GM23338 (cell line): Measurements from ENCODE around the gene CCDC27. TPM values are rescaled to one million over a fixed set of nuclear protein-coding genes. Genes with fewer than 3 reads are reported as not detected.

Experiments used
- ATAC-seq: fragments of 200-7000 bp; cut with Tn5 transposase; 3 replicates; pipeline ENCODE4 v1.9.1; 2020
- DNase-seq: peaks from one replicate; pipeline ENCODE4 v3.0.0-alpha.2; 2015; ENCODE audit warnings: low spot score
- H2AFZ ChIP-seq: fragments of 200-600 bp; sonication (generic); 2 replicates; pipeline ENCODE4 v1.8.0; 2016; ENCODE audit warnings: antibody characterized with exemption, mild to moderate bottlenecking, moderate library complexity
- H3F3A ChIP-seq: fragments of 200-600 bp; sonication (generic); replicated peaks from 2 replicates; pipeline ENCODE4 v1.8.0; 2017; ENCODE audit warnings: antibody characterized with exemption, mixed run types, low read depth
- H3K27ac ChIP-seq: fragments of 200-600 bp; sonication (generic); 2 replicates; pipeline ENCODE4 v1.6.1; 2016; ENCODE audit warnings: low read depth
- H3K27me3 ChIP-seq: fragments of 200-600 bp; sonication (generic); 2 replicates; pipeline ENCODE4 v1.8.0; 2016; ENCODE audit warnings: mild to moderate bottlenecking, mixed run types, moderate library complexity; ENCODE audit not compliant: insufficient read depth
- H3K36me3 ChIP-seq: fragments of 200-600 bp; sonication (generic); 2 replicates; pipeline ENCODE4 v1.8.0; 2016; ENCODE audit warnings: mild to moderate bottlenecking; ENCODE audit not compliant: insufficient read depth
- H3K4me1 ChIP-seq: fragments of 200-600 bp; sonication (generic); 2 replicates; pipeline ENCODE4 v1.8.0; 2016; ENCODE audit warnings: mild to moderate bottlenecking, moderate library complexity; ENCODE audit not compliant: insufficient read depth
- H3K4me2 ChIP-seq: fragments of 200-600 bp; sonication (generic); 2 replicates; pipeline ENCODE4 v1.7.1; 2017; ENCODE audit warnings: mixed run types
- H3K4me3 ChIP-seq: fragments of 200-600 bp; sonication (generic); 2 replicates; pipeline ENCODE4 v1.6.1; 2016; ENCODE audit warnings: mixed run types
- H3K79me2 ChIP-seq: fragments of 200-600 bp; sonication (generic); replicated peaks from 2 replicates; pipeline ENCODE4 v1.8.0; 2017; ENCODE audit warnings: mild to moderate bottlenecking; ENCODE audit not compliant: insufficient read depth
- H3K9me2 ChIP-seq: fragments of 200-600 bp; sonication (generic); 2 replicates; pipeline ENCODE4 v1.8.0; 2017; ENCODE audit not compliant: insufficient read depth
- H4K20me1 ChIP-seq: fragments of 200-600 bp; sonication (generic); replicated peaks from 2 replicates; pipeline ENCODE4 v1.8.0; 2017; ENCODE audit warnings: mild to moderate bottlenecking; ENCODE audit not compliant: insufficient read depth
- H3K27ac Mint-ChIP-seq: 2 replicates; pipeline ENCODE4 v1.8.0; 2020; ENCODE audit warnings: inconsistent platforms, mild to moderate bottlenecking, moderate library complexity, mixed read lengths
- H3K27me3 Mint-ChIP-seq: 3 replicates; pipeline ENCODE4 v1.8.0; 2022; ENCODE audit warnings: low read depth, mild to moderate bottlenecking, moderate library complexity, mixed read lengths, inconsistent platforms; ENCODE audit not compliant: insufficient read depth, poor library complexity
- H3K36me3 Mint-ChIP-seq: 3 replicates; pipeline ENCODE4 v1.8.0; 2021; ENCODE audit warnings: low read depth, mild to moderate bottlenecking, inconsistent platforms, moderate library complexity, mixed read lengths
- H3K4me1 Mint-ChIP-seq: 3 replicates; pipeline ENCODE4 v1.8.0; 2020; ENCODE audit warnings: mild to moderate bottlenecking, inconsistent platforms, mixed read lengths
- H3K4me3 Mint-ChIP-seq: 3 replicates; pipeline ENCODE4 v1.8.0; 2021; ENCODE audit warnings: moderate library complexity, mild to moderate bottlenecking, inconsistent platforms, mixed read lengths
- H3K9me3 Mint-ChIP-seq: 3 replicates; pipeline ENCODE4 v1.8.0; 2020; ENCODE audit warnings: moderate library complexity, mild to moderate bottlenecking, inconsistent platforms, mixed read lengths
- CREB1 ChIP-seq: fragments of 250-450 bp; sonication (Bioruptor Pico); IDR thresholded peaks from 2 replicates; pipeline ENCODE4 v1.5.0; 2020; ENCODE audit warnings: low read depth, mild to moderate bottlenecking, moderate library complexity
- EZH2 ChIP-seq: fragments of 200-600 bp; sonication (generic); IDR thresholded peaks from one replicate; pipeline ENCODE4 v1.8.0; 2017; ENCODE audit warnings: antibody characterized with exemption, mild to moderate bottlenecking, low read depth; ENCODE audit not compliant: unreplicated experiment
- EZH2phosphoT487 ChIP-seq: fragments of 200-600 bp; sonication (generic); IDR thresholded peaks from one replicate; pipeline ENCODE4 v1.8.1; 2018; ENCODE audit warnings: antibody characterized with exemption; ENCODE audit not compliant: unreplicated experiment
- JUNB ChIP-seq: IDR thresholded peaks from one replicate; pipeline ENCODE4 v1.6.1; 2016; ENCODE audit warnings: antibody characterized with exemption; ENCODE audit not compliant: unreplicated experiment
- NANOG ChIP-seq: IDR thresholded peaks from 2 replicates; pipeline ENCODE4 v1.6.1; 2016; ENCODE audit warnings: antibody characterized with exemption, borderline replicate concordance
- POLR2AphosphoS5 ChIP-seq: IDR thresholded peaks from 2 replicates; pipeline ENCODE4 v1.6.1; 2016; ENCODE audit warnings: antibody characterized with exemption, low read depth
- STAT1 ChIP-seq: IDR thresholded peaks from one replicate; pipeline ENCODE4 v1.6.1; 2016; ENCODE audit warnings: antibody characterized with exemption; ENCODE audit not compliant: unreplicated experiment
- ZNF114 ChIP-seq: fragments of 250-450 bp; sonication (Bioruptor Pico); IDR thresholded peaks from 2 replicates; pipeline ENCODE4 v1.5.0; 2020; ENCODE audit warnings: mild to moderate bottlenecking, moderate library complexity
- ZNF331 ChIP-seq: fragments of 250-450 bp; sonication (Bioruptor Pico); IDR thresholded peaks from 2 replicates; pipeline ENCODE4 v1.5.0; 2020; ENCODE audit warnings: low read depth, mild to moderate bottlenecking, moderate library complexity
- polyA plus RNA-seq: library from polyadenylated mRNA; unstranded; fragments of >200 nt; fragmentation: Nextera tagmentation; extraction: Ambion mirVana; gene quantifications from 2 replicates; pipeline ENCODE4 v1.2.1, GENCODE V29; 2016
- total RNA-seq: library from RNA; depleted of rRNA; stranded (reverse); fragments of >200 nt; shearing (Covaris generic); gene quantifications from 2 replicates; pipeline ENCODE4 v1.2.3, GENCODE V29; 2014
- TF ChIP-seq, protein P1 (sequence below): IDR thresholded peaks from 2 replicates; pipeline ENCODE4 v1.6.1; 2016; ENCODE audit warnings: antibody characterized with exemption
- TF ChIP-seq, protein P2 (sequence below), 2 experiments: fragments of 200-600 bp in 1 of 2; sonication (generic) in 1 of 2; conservative IDR thresholded peaks; 2 replicates each; pipeline versions ENCODE4 v1.5.1 to v1.6.1; 2016 to 2017; ENCODE audit warnings: antibody characterized with exemption in 2 of 2, low read depth in 2 of 2, mild to moderate bottlenecking in 2 of 2, moderate library complexity in 1 of 2
- TF ChIP-seq, protein P3 (sequence below): IDR thresholded peaks from one replicate; pipeline ENCODE4 v1.6.1; 2018; ENCODE audit warnings: antibody characterized with exemption; ENCODE audit not compliant: unreplicated experiment
- TF ChIP-seq, protein P4 (sequence below): fragments of 250-450 bp; sonication (Bioruptor Pico); IDR thresholded peaks from 2 replicates; pipeline ENCODE4 v1.5.0; 2020; ENCODE audit warnings: mild to moderate bottlenecking, moderate library complexity

Gene CCDC27
- total and polyA plus RNA-seq, 2 experiments from 2014 or later: 0.18 to 0.45 TPM

DNA sequence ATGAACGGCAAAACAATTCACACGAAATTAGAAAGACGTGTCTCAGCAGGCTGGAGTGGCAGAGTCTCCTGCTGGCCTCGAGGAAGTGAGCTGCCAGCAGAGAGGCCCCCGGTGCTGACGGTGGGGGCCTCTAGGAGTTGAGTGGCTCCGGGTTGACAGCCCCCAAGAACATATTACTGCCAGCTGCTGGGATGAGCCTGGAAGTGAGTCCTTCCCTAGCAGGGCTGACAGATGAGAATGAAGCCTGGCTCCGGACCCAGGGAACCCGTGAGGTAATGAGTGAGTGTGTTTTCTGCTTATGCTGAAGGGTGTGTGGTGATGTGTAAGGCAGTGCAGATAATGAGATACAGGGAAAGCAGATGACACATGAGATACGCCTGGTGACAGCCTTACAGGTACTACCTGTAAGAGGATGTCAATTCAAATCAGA is 67.5 kb downstream of the CCDC27 start:
- Histone ChIP-seq H3K27me3 (no peaks in the 10 kb centered on the region), H3K4me1 (no peaks in the 10 kb centered on the region), H4K20me1 (no peaks in the 10 kb centered on the region), H2AFZ (no peak overlapping the region), H3F3A (no peaks in the 10 kb centered on the region), H3K27ac (no peak overlapping the region), H3K79me2 (no peaks in the 10 kb centered on the region), H3K4me3 (no peak overlapping the region), H3K36me3 (no peaks in the 10 kb centered on the region), H3K9me2 (no peaks in the 10 kb centered on the region), H3K4me2 (no peak overlapping the region)
- Mint-ChIP-seq H3K4me3 (no peak overlapping the region), H3K27me3 (peaks cover 7% of the 10 kb centered on the region), H3K36me3 (peaks cover 12% of the 10 kb centered on the region), H3K27ac (no peak overlapping the region), H3K9me3 (no peaks in the 10 kb centered on the region), H3K4me1 (no peaks in the 10 kb centered on the region; the same call in 2 of the 3 replicates)
- no peak for DNase-seq
- ATAC-seq: no peak
- TF ChIP-seq, protein P1, sequence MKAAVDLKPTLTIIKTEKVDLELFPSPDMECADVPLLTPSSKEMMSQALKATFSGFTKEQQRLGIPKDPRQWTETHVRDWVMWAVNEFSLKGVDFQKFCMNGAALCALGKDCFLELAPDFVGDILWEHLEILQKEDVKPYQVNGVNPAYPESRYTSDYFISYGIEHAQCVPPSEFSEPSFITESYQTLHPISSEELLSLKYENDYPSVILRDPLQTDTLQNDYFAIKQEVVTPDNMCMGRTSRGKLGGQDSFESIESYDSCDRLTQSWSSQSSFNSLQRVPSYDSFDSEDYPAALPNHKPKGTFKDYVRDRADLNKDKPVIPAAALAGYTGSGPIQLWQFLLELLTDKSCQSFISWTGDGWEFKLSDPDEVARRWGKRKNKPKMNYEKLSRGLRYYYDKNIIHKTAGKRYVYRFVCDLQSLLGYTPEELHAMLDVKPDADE: no peak
- no peak for TF ChIP-seq CREB1
- TF ChIP-seq EZH2phosphoT487: no peak
- no peak for TF ChIP-seq POLR2AphosphoS5
- no peak for TF ChIP-seq STAT1
- no peak for TF ChIP-seq EZH2
- TF ChIP-seq, protein P2, sequence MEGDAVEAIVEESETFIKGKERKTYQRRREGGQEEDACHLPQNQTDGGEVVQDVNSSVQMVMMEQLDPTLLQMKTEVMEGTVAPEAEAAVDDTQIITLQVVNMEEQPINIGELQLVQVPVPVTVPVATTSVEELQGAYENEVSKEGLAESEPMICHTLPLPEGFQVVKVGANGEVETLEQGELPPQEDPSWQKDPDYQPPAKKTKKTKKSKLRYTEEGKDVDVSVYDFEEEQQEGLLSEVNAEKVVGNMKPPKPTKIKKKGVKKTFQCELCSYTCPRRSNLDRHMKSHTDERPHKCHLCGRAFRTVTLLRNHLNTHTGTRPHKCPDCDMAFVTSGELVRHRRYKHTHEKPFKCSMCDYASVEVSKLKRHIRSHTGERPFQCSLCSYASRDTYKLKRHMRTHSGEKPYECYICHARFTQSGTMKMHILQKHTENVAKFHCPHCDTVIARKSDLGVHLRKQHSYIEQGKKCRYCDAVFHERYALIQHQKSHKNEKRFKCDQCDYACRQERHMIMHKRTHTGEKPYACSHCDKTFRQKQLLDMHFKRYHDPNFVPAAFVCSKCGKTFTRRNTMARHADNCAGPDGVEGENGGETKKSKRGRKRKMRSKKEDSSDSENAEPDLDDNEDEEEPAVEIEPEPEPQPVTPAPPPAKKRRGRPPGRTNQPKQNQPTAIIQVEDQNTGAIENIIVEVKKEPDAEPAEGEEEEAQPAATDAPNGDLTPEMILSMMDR (conservative IDR thresholded peaks at IDR 0.05; ENCODE audit: low read depth in 2 of 2): no peak
- no peak for TF ChIP-seq NANOG
- no peak for TF ChIP-seq JUNB
- TF ChIP-seq, protein P3, sequence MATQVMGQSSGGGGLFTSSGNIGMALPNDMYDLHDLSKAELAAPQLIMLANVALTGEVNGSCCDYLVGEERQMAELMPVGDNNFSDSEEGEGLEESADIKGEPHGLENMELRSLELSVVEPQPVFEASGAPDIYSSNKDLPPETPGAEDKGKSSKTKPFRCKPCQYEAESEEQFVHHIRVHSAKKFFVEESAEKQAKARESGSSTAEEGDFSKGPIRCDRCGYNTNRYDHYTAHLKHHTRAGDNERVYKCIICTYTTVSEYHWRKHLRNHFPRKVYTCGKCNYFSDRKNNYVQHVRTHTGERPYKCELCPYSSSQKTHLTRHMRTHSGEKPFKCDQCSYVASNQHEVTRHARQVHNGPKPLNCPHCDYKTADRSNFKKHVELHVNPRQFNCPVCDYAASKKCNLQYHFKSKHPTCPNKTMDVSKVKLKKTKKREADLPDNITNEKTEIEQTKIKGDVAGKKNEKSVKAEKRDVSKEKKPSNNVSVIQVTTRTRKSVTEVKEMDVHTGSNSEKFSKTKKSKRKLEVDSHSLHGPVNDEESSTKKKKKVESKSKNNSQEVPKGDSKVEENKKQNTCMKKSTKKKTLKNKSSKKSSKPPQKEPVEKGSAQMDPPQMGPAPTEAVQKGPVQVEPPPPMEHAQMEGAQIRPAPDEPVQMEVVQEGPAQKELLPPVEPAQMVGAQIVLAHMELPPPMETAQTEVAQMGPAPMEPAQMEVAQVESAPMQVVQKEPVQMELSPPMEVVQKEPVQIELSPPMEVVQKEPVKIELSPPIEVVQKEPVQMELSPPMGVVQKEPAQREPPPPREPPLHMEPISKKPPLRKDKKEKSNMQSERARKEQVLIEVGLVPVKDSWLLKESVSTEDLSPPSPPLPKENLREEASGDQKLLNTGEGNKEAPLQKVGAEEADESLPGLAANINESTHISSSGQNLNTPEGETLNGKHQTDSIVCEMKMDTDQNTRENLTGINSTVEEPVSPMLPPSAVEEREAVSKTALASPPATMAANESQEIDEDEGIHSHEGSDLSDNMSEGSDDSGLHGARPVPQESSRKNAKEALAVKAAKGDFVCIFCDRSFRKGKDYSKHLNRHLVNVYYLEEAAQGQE: no peak
- TF ChIP-seq ZNF114: no peak
- TF ChIP-seq, protein P4, sequence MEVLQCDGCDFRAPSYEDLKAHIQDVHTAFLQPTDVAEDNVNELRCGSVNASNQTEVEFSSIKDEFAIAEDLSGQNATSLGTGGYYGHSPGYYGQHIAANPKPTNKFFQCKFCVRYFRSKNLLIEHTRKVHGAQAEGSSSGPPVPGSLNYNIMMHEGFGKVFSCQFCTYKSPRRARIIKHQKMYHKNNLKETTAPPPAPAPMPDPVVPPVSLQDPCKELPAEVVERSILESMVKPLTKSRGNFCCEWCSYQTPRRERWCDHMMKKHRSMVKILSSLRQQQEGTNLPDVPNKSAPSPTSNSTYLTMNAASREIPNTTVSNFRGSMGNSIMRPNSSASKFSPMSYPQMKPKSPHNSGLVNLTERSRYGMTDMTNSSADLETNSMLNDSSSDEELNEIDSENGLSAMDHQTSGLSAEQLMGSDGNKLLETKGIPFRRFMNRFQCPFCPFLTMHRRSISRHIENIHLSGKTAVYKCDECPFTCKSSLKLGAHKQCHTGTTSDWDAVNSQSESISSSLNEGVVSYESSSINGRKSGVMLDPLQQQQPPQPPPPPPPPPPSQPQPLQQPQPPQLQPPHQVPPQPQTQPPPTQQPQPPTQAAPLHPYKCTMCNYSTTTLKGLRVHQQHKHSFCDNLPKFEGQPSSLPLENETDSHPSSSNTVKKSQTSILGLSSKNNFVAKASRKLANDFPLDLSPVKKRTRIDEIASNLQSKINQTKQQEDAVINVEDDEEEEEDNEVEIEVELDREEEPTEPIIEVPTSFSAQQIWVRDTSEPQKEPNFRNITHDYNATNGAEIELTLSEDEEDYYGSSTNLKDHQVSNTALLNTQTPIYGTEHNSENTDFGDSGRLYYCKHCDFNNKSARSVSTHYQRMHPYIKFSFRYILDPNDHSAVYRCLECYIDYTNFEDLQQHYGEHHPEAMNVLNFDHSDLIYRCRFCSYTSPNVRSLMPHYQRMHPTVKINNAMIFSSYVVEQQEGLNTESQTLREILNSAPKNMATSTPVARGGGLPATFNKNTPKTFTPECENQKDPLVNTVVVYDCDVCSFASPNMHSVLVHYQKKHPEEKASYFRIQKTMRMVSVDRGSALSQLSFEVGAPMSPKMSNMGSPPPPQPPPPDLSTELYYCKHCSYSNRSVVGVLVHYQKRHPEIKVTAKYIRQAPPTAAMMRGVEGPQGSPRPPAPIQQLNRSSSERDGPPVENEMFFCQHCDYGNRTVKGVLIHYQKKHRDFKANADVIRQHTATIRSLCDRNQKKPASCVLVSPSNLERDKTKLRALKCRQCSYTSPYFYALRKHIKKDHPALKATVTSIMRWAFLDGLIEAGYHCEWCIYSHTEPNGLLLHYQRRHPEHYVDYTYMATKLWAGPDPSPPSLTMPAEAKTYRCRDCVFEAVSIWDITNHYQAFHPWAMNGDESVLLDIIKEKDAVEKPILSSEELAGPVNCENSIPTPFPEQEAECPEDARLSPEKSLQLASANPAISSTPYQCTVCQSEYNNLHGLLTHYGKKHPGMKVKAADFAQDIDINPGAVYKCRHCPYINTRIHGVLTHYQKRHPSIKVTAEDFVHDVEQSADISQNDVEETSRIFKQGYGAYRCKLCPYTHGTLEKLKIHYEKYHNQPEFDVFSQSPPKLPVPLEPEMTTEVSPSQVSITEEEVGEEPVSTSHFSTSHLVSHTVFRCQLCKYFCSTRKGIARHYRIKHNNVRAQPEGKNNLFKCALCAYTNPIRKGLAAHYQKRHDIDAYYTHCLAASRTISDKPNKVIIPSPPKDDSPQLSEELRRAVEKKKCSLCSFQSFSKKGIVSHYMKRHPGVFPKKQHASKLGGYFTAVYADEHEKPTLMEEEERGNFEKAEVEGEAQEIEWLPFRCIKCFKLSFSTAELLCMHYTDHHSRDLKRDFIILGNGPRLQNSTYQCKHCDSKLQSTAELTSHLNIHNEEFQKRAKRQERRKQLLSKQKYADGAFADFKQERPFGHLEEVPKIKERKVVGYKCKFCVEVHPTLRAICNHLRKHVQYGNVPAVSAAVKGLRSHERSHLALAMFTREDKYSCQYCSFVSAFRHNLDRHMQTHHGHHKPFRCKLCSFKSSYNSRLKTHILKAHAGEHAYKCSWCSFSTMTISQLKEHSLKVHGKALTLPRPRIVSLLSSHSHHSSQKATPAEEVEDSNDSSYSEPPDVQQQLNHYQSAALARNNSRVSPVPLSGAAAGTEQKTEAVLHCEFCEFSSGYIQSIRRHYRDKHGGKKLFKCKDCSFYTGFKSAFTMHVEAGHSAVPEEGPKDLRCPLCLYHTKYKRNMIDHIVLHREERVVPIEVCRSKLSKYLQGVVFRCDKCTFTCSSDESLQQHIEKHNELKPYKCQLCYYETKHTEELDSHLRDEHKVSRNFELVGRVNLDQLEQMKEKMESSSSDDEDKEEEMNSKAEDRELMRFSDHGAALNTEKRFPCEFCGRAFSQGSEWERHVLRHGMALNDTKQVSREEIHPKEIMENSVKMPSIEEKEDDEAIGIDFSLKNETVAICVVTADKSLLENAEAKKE (CRISPR knock-in tag): no peak
- TF ChIP-seq ZNF331 (CRISPR knock-in tag): no peak
